SK-N-SH (cell line): ENCODE data around the gene UBE2G2. TPM values are rescaled to one million over a fixed set of nuclear protein-coding genes. Genes with fewer than 3 reads are reported as not detected.

Source experiments
- CTCF ChIA-PET: fragments of 300-600, 350-600 bp; formaldehyde crosslinking; extraction: SDS; loops from one replicate; lab custom pipeline; 2021; lab: Yijun Ruan, JAX
- POLR2A ChIA-PET: fragments of 350-600 bp; sonication (Branson Sonifier 250); formaldehyde crosslinking; extraction: SDS; loops from one replicate; lab custom pipeline; 2020; ENCODE audit warnings: antibody characterized with exemption, inconsistent platforms; lab: Yijun Ruan, JAX
- DNase-seq: peaks from one replicate; pipeline ENCODE4 v3.0.0; 2012
- H2AFZ ChIP-seq: fragments of 200-600 bp; sonication (generic); 2 replicates; pipeline ENCODE4 v1.8.1; 2016; ENCODE audit warnings: antibody characterized with exemption, mild to moderate bottlenecking, low read depth
- H3F3A ChIP-seq: fragments of 200-600 bp; sonication (generic); replicated peaks from 2 replicates; pipeline ENCODE3; 2016; ENCODE audit warnings: antibody characterized with exemption, mild to moderate bottlenecking; ENCODE audit not compliant: insufficient read depth
- H3K27ac ChIP-seq, 2 experiments: fragments of 200-500 bp in 1 of 2; fragments of 200-600 bp in 1 of 2; sonication (Bioruptor generic) in 1 of 2; sonication (generic), shearing (Covaris generic) in 1 of 2; 2 replicates each; pipeline versions ENCODE4 v1.5.1 to v1.6.1; 2014 to 2016; ENCODE audit warnings: low read depth in 2 of 2, inconsistent platforms in 1 of 2, low read length in 1 of 2, mild to moderate bottlenecking in 1 of 2, mixed read lengths in 1 of 2
- H3K27me3 ChIP-seq: fragments of 200-600 bp; sonication (generic), shearing (Covaris generic); 2 replicates; pipeline ENCODE4 v1.6.1; 2016; ENCODE audit warnings: mixed run types; ENCODE audit not compliant: insufficient read depth
- H3K36me3 ChIP-seq, 2 experiments: fragments of 200-500 bp in 1 of 2; fragments of 200-600 bp in 1 of 2; sonication (Bioruptor generic) in 1 of 2; sonication (generic) in 1 of 2; replicated peaks in 1 of 2; 2 replicates each; pipeline versions ENCODE3 to v1.5.1; 2014 to 2016; ENCODE audit warnings: low read length in 1 of 2, mild to moderate bottlenecking in 1 of 2; ENCODE audit not compliant: insufficient read depth in 2 of 2, control insufficient read depth in 1 of 2
- H3K4me1 ChIP-seq, 2 experiments: fragments of 200-500 bp in 1 of 2; fragments of 200-600 bp in 1 of 2; sonication (Bioruptor generic) in 1 of 2; sonication (generic), shearing (Covaris generic) in 1 of 2; 2 replicates each; pipeline versions ENCODE4 v1.5.1 to v1.6.1; 2014 to 2016; ENCODE audit warnings: low read depth in 1 of 2, low read length in 1 of 2, mixed run types in 1 of 2; ENCODE audit not compliant: insufficient read depth in 2 of 2, control insufficient read depth in 1 of 2
- H3K4me2 ChIP-seq: fragments of 200-600 bp; sonication (generic), shearing (Covaris generic); 2 replicates; pipeline ENCODE4 v1.6.1; 2017; ENCODE audit warnings: mixed run types
- H3K4me3 ChIP-seq, 2 experiments: fragments of 200-500 bp in 1 of 2; fragments of 200-600 bp in 1 of 2; sonication (Bioruptor generic) in 1 of 2; sonication (generic), shearing (Covaris generic) in 1 of 2; 2 replicates each; pipeline versions ENCODE4 v1.5.1 to v1.8.1; 2014 to 2016; ENCODE audit warnings: low read depth in 2 of 2, inconsistent platforms in 1 of 2, low read length in 1 of 2, mild to moderate bottlenecking in 1 of 2, mixed read lengths in 1 of 2, moderate library complexity in 1 of 2
- H3K79me2 ChIP-seq: fragments of 200-600 bp; sonication (generic); 2 replicates; pipeline ENCODE4 v1.8.1; 2017; ENCODE audit warnings: mild to moderate bottlenecking; ENCODE audit not compliant: insufficient read depth
- H3K9ac ChIP-seq: fragments of 200-600 bp; sonication (generic); 2 replicates; pipeline ENCODE4 v1.6.1; 2017; ENCODE audit warnings: mixed run types
- H3K9me2 ChIP-seq: fragments of 200-600 bp; sonication (generic); 2 replicates; pipeline ENCODE4 v1.6.1; 2017; ENCODE audit warnings: mixed run types
- H3K9me3 ChIP-seq: fragments of 200-600 bp; sonication (generic); 2 replicates; pipeline ENCODE4 v1.6.1; 2017; ENCODE audit warnings: mixed run types, mild to moderate bottlenecking, moderate library complexity
- H4K20me1 ChIP-seq: fragments of 200-600 bp; sonication (generic); 2 replicates; pipeline ENCODE4 v1.6.1; 2017; ENCODE audit warnings: mild to moderate bottlenecking, mixed run types; ENCODE audit not compliant: insufficient read depth
- CHD2 ChIP-seq: fragments of 150-350 bp; IDR thresholded peaks from 2 replicates; pipeline ENCODE4 v1.6.1; 2018; ENCODE audit warnings: low read length; ENCODE audit not compliant: partially characterized antibody
- EZH2phosphoT487 ChIP-seq: fragments of 200-600 bp; sonication (generic); IDR thresholded peaks from 2 replicates; pipeline ENCODE4 v1.6.1; 2017; ENCODE audit warnings: low read depth, mixed run types, mild to moderate bottlenecking, antibody characterized with exemption, moderate library complexity, borderline replicate concordance
- FOXM1 ChIP-seq: IDR thresholded peaks from 2 replicates; pipeline ENCODE4 v1.4.0; 2012; ENCODE audit warnings: low read depth, mild to moderate bottlenecking
- GATA2 ChIP-seq: sonication (generic); formaldehyde crosslinking; IDR thresholded peaks from 2 replicates; pipeline ENCODE4 v1.5.0; 2020; ENCODE audit warnings: mild to moderate bottlenecking, missing genetic modification reagents
- POLR2AphosphoS5 ChIP-seq: IDR thresholded peaks from 2 replicates; pipeline ENCODE4 v1.6.1; 2012; ENCODE audit warnings: low read depth, low read length
- RCOR1 ChIP-seq: fragments of 150-350 bp; IDR thresholded peaks from 2 replicates; pipeline ENCODE4 v1.6.1; 2017; ENCODE audit warnings: antibody characterized with exemption, low read length
- REST ChIP-seq: IDR thresholded peaks from 2 replicates; pipeline ENCODE4 v1.6.1; 2012; ENCODE audit warnings: mild to moderate bottlenecking, low read depth, low read length, moderate library complexity
- TAF1 ChIP-seq: IDR thresholded peaks from 2 replicates; pipeline ENCODE4 v1.6.1; 2012; ENCODE audit warnings: low read depth, mild to moderate bottlenecking, low read length, moderate library complexity, borderline replicate concordance
- USF2 ChIP-seq: fragments of 150-350 bp; IDR thresholded peaks from 2 replicates; pipeline ENCODE4 v1.6.1; 2017; ENCODE audit warnings: antibody characterized with exemption, low read length, low read depth, borderline replicate concordance
- WGBS: methylation state at CpG from one replicate; pipeline ENCODE4 v1.1.6; 2017; ENCODE audit warnings: low lambda C conversion rate; 5-methylcytosine and 5-hydroxymethylcytosine counted together
- polyA plus RNA-seq, 3 experiments: library from polyadenylated mRNA; depleted of rRNA; stranded (reverse); fragments of >200 nt; gene quantifications; 2 replicates each; pipeline ENCODE4 v1.2.3, GENCODE V29; 2012
- TF ChIP-seq, protein P1 (sequence below): fragments of 200-600 bp; sonication (generic); IDR thresholded peaks from 2 replicates; pipeline ENCODE4 v1.6.1; 2017; ENCODE audit warnings: antibody characterized with exemption, mild to moderate bottlenecking, moderate library complexity

Gene UBE2G2
- polyA plus RNA-seq, 1 of the 3 experiments (the other 2 are of a cell fraction) = 129 TPM

DNA sequence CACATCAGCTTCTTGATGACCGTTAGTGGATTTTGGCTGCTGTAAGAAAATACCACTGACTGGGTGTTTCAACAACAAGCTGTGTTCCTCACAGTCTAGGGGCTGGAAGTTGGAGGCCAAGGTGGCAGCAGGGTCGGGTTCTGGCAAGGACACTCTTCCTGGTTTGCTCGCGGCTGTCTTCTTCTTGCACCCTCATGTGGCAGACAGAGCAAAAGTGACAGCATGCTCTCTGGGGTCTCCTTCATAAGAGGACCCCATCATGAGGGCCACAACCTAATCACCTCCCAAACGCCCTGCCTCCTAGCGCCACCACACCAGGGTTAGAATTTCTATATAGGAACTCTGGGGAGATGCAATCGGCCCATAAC, 71.6 kb downstream of the UBE2G2 start:
- Histone ChIP-seq H3K27ac (no peak overlapping the region), H3K4me1 (no peaks in the 10 kb centered on the region), H3K9ac (no peak overlapping the region), H3K4me2 (no peak overlapping the region), H3K9me3 (no peaks in the 10 kb centered on the region), H3K4me3 (no peak overlapping the region), H3K79me2 (no peaks in the 10 kb centered on the region), H4K20me1 (no peaks in the 10 kb centered on the region), H2AFZ (no peak overlapping the region), H3F3A (no peaks in the 10 kb centered on the region), H3K27me3 (peaks cover 38% of the 10 kb centered on the region; the same call in 1 of the 2 replicates), H3K36me3 (no peaks in the 10 kb centered on the region), H3K9me2 (no peaks in the 10 kb centered on the region)
- TF ChIP-seq EZH2phosphoT487 (no peak), REST (no peak), TAF1 (no peak), CHD2 (no peak), FOXM1 (no peak)
- CTCF ChIA-PET = interaction anchor here (0.6 to 1.3 kb wide), 2 partner anchors 26 to 63 kb away, joined by 3 to 5 read pairs; no protein-coding TSS in a partner anchor
- DNase-seq = no peak
- 24% methylated on average over 4 of the region's 7 CpGs for WGBS
- POLR2A ChIA-PET = no interaction called here

GRCh38 chr21:44729336-44730027, 72.1 kb downstream of the UBE2G2 start:
- TF ChIP-seq RCOR1 = no peak
- TF ChIP-seq EZH2phosphoT487 = no peak
- no peak for TF ChIP-seq USF2
- TF ChIP-seq POLR2AphosphoS5 = no peak
- TF ChIP-seq GATA2 = no peak
- TF ChIP-seq, protein P1, sequence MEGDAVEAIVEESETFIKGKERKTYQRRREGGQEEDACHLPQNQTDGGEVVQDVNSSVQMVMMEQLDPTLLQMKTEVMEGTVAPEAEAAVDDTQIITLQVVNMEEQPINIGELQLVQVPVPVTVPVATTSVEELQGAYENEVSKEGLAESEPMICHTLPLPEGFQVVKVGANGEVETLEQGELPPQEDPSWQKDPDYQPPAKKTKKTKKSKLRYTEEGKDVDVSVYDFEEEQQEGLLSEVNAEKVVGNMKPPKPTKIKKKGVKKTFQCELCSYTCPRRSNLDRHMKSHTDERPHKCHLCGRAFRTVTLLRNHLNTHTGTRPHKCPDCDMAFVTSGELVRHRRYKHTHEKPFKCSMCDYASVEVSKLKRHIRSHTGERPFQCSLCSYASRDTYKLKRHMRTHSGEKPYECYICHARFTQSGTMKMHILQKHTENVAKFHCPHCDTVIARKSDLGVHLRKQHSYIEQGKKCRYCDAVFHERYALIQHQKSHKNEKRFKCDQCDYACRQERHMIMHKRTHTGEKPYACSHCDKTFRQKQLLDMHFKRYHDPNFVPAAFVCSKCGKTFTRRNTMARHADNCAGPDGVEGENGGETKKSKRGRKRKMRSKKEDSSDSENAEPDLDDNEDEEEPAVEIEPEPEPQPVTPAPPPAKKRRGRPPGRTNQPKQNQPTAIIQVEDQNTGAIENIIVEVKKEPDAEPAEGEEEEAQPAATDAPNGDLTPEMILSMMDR = no peak
- H4K20me1 ChIP-seq = no peaks in the 10 kb centered on the region
- no peaks in the 10 kb centered on the region for H3K79me2 ChIP-seq
- DNase-seq = no peak
- no peak overlapping the region for H3K27ac ChIP-seq
- ChIA-PET POLR2A (no interaction called here), CTCF (interaction anchor here (0.6 kb wide), 1 partner anchor 26 kb away, joined by 3 read pairs; no protein-coding TSS in a partner anchor)
- H3F3A ChIP-seq = no peaks in the 10 kb centered on the region
- no peaks in the 10 kb centered on the region for H3K9me3 ChIP-seq
- no peaks in the 10 kb centered on the region for H3K4me1 ChIP-seq
- H3K4me2 ChIP-seq = no peak overlapping the region
- H3K36me3 ChIP-seq = no peaks in the 10 kb centered on the region
- H3K27me3 ChIP-seq = peaks cover 38% of the 10 kb centered on the region; the same call in 1 of the 2 replicates
- H3K9me2 ChIP-seq = no peaks in the 10 kb centered on the region
- 57% methylated on average over 13 of the region's 23 CpGs for WGBS
- no peak overlapping the region for H3K4me3 ChIP-seq
- H2AFZ ChIP-seq = no peak overlapping the region
- no peak overlapping the region for H3K9ac ChIP-seq
